Ovary (tissue), 10 donors: Measurements from ENCODE around the gene GAS2L2. TPM values are rescaled to one million over a fixed set of nuclear protein-coding genes. Genes with fewer than 3 reads are reported as not detected.

ENCODE experiments used
- DNase-seq, 5 donors: peaks; one replicate each; pipeline ENCODE4 v3.0.0-alpha.2; 2019 to 2020
- H3K27ac ChIP-seq, 2 donors: fragments of 200-600 bp; one replicate each; pipeline versions ENCODE4 v1.5.1 to v1.8.0; 2019 to 2022
- H3K27me3 ChIP-seq: fragments of 200-600 bp; one replicate; pipeline ENCODE4 v1.8.0; 2022
- H3K36me3 ChIP-seq: fragments of 200-600 bp; sonication (generic); one replicate; pipeline ENCODE4 v1.5.1; 2019
- H3K4me1 ChIP-seq: one replicate; pipeline ENCODE4 v1.8.1; 2013; ENCODE audit warnings: mild to moderate bottlenecking, moderate library complexity; ENCODE audit not compliant: insufficient read depth
- H3K4me3 ChIP-seq: fragments of 200-600 bp; sonication (generic); one replicate; pipeline ENCODE4 v1.5.1; 2017
- H3K9me3 ChIP-seq, 2 donors: fragments of 200-600 bp in 1 of 2; sonication (generic) in 1 of 2; one replicate each; pipeline versions ENCODE4 v1.5.1 to v1.8.1; 2013 to 2019; ENCODE audit warnings: mild to moderate bottlenecking in 1 of 2, moderate library complexity in 1 of 2
- EP300 ChIP-seq: sonication (generic); formaldehyde crosslinking; IDR thresholded peaks from one replicate; pipeline ENCODE4 v1.6.1; 2017; ENCODE audit warnings: antibody characterized with exemption
- POLR2A ChIP-seq: fragments of 450-650 bp; IDR thresholded peaks from one replicate; pipeline ENCODE4 v1.6.1; 2017; ENCODE audit warnings: antibody characterized with exemption, mild to moderate bottlenecking, moderate library complexity
- WGBS, 3 donors: extraction: QIAGEN DNeasy Blood & Tissue Kit in 1 of 3; methylation state at CpG; one replicate each; pipeline versions ENCODE4 v1.1.5 to v1.1.7; 2013 to 2017; 5-methylcytosine and 5-hydroxymethylcytosine counted together
- intact Hi-C, 4 donors: fragments of 100-400 bp; cut with DNase I; formaldehyde crosslinking; loops; one replicate each; pipeline versions ENCODE4 v1.11.0 to v1.15.1; 2022 to 2023
- long read RNA-seq, 3 donors: library from polyadenylated mRNA in 2 of 3; unstranded in 2 of 3; transcript quantifications; one replicate each; pipeline ENCODE4 v2.0.0 and lab custom pipeline, GENCODE V29; 2021 to 2026
- polyA plus RNA-seq, 2 donors: library from polyadenylated mRNA; stranded (reverse); fragments of 200-250 nt in 1 of 2; fragments of 350-450 nt in 1 of 2; fragmentation: Illumina TruSeq in 1 of 2; extraction: RNeasy Lipid Tissue Mini Kit (QIAGEN cat#74804) in 1 of 2; gene quantifications; one replicate each; pipeline ENCODE4 v1.2.3, GENCODE V29; 2013 to 2014
- total RNA-seq, 7 donors: library from RNA; depleted of rRNA in 2 of 7; stranded (reverse); fragments of >200 nt in 2 of 7; fragmentation: NEBNext Ultra II Directional in 3 of 7; extraction: Animal tissue kit (Norgen Biotek cat#: 25700) in 3 of 7; gene quantifications; one replicate each; pipeline versions ENCODE4 v1.1.0 to v1.2.4, GENCODE V29; 2016 to 2023
- TF ChIP-seq, protein P1 (sequence below), 3 donors: fragments of 450-650 bp in 2 of 3; fragments of 200-600 bp in 1 of 3; IDR thresholded peaks; one replicate each; pipeline versions ENCODE4 v1.5.1 to v1.8.0; 2016 to 2022; ENCODE audit warnings: antibody characterized with exemption in 3 of 3, mild to moderate bottlenecking in 1 of 3
- donor health status: DM: no; HTN: no; CAD: no; lungs with moderate emphysema.
- donor health status: DM: no; HTN: no; CAD: no.
- donor health status: Bipolar disorder and iron deficiency.
- donor health status: DM: yes; HTN: yes; CAD: no.
- donor health status: DM: no; HTN: no; CAD: no.
- donor health status: DM: yes; HTN: yes; CAD: no.

The GAS2L2 gene
- 1 to 10 TPM in 2 of 7 donors, under 1 TPM in 3, not detected in 2; 0.37 to 9.0 (median 0.62) TPM for total RNA-seq
- under 1 TPM in 1 of 2 donors, not detected in 1; 0.02 TPM for polyA plus RNA-seq
- long read RNA-seq, donor 1, result 0 reads
- long read RNA-seq, donor 2, result 0 reads
- long read RNA-seq, donor 3, result 0 reads

DNA sequence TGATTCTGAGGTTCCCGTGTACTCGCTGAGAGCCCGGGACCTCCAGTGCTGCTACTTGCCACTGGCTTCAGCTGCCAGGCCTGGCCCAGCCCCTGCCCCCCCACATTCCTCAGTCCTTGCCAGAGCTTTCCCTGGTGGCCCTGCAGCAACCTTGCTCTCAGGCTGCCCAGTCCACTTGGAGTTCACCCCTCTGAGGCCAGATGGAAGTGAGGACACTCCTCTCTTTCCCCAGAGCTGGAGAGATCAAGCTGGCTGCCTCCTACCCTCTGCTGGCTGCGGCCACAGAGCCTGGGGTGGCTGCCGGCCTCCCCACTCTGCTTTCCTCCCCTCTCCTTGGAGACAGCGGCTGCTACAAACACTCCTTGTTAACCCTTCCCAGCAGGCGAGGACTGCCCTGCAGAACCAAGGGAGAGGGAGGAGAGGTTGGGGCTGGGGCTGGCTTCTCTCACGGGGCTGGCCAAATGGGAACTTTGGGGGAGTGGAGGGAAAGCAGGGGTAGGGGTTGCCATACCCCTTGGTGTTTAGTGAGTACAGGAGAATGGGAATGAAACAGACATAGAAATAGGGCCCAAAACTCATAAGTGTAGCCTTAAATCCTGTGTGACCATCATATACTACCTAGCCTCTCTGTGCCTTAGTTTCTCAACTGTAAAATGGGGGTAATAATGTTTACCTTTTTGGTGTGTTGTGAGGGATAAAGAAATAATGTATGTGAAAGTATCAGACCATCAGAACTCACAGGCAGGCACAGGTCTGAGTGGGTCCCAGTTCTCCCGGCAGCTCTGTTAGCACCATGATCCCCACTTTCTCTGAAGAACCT lies at the start of gene GAS2L2:
Gene GAS2L2 (minus strand): TSS at position 295 of the 820 bp plus-strand sequence. CDS start 389 bp downstream, outside the sequence.
- no peaks in the 10 kb centered on the region for H3K9me3 ChIP-seq
- WGBS, 3 donors, result 20 to 37% (median 34%) methylated on average over 7 to 9 of the region's 9 CpGs
- no peak within 1 kb of the TSS for H3K4me3 ChIP-seq
- H3K4me1 ChIP-seq, result no peaks in the 10 kb centered on the region
- H3K36me3 ChIP-seq, result no peaks in the 10 kb centered on the region
- DNase-seq, result no peak
- intact Hi-C loops, result no loop called here
- H3K27ac ChIP-seq, result no peak within 1 kb of the TSS
- no peak for TF ChIP-seq EP300
- TF ChIP-seq, protein P1, sequence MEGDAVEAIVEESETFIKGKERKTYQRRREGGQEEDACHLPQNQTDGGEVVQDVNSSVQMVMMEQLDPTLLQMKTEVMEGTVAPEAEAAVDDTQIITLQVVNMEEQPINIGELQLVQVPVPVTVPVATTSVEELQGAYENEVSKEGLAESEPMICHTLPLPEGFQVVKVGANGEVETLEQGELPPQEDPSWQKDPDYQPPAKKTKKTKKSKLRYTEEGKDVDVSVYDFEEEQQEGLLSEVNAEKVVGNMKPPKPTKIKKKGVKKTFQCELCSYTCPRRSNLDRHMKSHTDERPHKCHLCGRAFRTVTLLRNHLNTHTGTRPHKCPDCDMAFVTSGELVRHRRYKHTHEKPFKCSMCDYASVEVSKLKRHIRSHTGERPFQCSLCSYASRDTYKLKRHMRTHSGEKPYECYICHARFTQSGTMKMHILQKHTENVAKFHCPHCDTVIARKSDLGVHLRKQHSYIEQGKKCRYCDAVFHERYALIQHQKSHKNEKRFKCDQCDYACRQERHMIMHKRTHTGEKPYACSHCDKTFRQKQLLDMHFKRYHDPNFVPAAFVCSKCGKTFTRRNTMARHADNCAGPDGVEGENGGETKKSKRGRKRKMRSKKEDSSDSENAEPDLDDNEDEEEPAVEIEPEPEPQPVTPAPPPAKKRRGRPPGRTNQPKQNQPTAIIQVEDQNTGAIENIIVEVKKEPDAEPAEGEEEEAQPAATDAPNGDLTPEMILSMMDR (IDR thresholded peaks at IDR 0.05), result no peak
- no peak for TF ChIP-seq POLR2A
- H3K27me3 ChIP-seq, result no peaks in the 10 kb centered on the region

DNA sequence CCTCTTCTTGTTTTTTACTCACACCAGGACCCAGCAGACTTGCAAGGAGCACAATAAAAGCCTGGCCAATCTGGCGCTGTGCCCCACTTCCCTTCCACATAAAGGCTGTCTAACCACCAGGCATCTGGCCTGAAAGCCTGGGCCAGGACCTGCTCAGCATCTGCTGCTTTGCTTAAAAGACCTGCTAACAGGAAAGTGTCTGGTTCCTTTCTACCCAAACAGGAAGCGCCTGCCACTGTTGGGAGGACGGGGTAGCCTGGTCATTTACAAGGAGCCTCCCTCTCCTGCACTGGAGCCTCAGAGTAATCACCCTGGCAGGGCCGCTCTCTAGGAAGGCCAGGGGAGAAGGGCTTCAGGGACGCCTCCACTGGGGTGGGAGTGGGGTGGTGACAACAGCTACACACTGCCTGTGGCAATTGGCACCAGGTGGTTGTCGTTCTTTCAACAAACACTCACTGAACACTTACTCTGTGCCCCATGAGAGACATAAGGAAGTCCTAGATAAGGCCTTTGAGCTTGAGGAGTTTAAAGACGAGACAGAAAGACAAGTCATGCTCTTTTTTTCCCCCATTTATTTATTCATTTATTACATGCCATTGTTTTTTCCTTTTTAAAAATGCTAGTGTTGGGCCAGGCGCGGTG lies 48.7 kb upstream of the GAS2L2 start:
- no peaks in the 10 kb centered on the region for H3K9me3 ChIP-seq
- 71 to 73% (median 72%) methylated on average over 9 of the region's 9 CpGs for WGBS, 3 donors
- no peak for TF ChIP-seq POLR2A
- TF ChIP-seq, protein P1 (IDR thresholded peaks at IDR 0.05), result no peak
- TF ChIP-seq EP300, result no peak
- intact Hi-C loops, result no loop called here
- no peaks in the 10 kb centered on the region for H3K4me1 ChIP-seq
- no peaks in the 10 kb centered on the region for H3K36me3 ChIP-seq
- no peak overlapping the region for H3K27ac ChIP-seq
- H3K4me3 ChIP-seq, result no peak overlapping the region
- DNase-seq, result peak in 2 of 5 donors; percentile 41 to 44
- no peaks in the 10 kb centered on the region for H3K27me3 ChIP-seq

DNA sequence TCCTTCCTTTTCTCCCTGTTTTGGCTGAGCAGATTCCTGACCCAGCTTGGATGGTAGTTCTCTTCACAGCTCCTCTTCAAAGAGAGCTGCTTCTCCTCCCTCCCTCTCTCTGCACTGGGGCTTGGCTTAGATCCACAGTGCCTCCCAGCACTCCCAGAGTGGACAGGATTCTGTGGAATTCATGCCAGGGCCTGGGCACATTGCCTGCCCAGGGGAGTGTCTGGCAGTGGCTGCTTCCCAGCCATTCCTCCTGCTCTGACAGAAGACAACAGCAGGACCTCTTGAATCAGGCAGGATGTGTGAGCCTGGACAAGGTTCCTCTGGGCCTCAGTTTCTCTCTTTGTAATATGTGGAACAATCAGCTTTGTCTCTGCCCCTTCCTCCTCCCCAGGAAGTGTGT lies 46.9 kb upstream of the GAS2L2 start:
- peaks cover 2% of the 10 kb centered on the region for H3K4me1 ChIP-seq
- no peaks in the 10 kb centered on the region for H3K9me3 ChIP-seq
- intact Hi-C loops, result no loop called here
- peak in 2 of 5 donors; percentile 46 to 58 for DNase-seq
- no peaks in the 10 kb centered on the region for H3K36me3 ChIP-seq
- H3K27me3 ChIP-seq, result no peaks in the 10 kb centered on the region
- H3K4me3 ChIP-seq, result no peak overlapping the region
- TF ChIP-seq, protein P1 (IDR thresholded peaks at IDR 0.05), result no peak
- TF ChIP-seq EP300 (no peak), POLR2A (no peak)
- H3K27ac ChIP-seq, result no peak overlapping the region

DNA sequence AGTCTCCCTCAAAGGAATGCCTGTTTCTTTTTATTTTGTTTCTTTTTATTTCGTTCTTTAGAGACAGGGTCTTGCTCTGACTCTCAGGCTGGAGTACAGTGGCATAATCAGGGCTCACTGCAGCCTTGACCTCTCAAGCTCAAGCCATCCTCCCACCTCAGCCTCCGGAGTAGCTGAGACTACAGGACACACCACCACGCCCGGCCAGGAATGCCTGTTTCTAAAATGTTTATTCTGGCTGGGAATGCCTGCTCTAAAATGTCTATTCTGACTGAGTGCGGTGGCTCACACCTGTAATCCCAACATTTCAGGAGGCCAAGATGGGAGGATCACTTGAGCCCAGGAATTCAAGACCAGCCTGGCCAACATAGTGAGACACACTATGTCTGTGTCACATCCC lies 44.9 kb upstream of the GAS2L2 start:
- no peaks in the 10 kb centered on the region for H3K27me3 ChIP-seq
- TF ChIP-seq EP300, result no peak
- TF ChIP-seq, protein P1 (IDR thresholded peaks at IDR 0.05), result no peak
- H3K4me3 ChIP-seq, result no peak overlapping the region
- H3K27ac ChIP-seq, result no peak overlapping the region
- peaks cover 5% of the 10 kb centered on the region for H3K4me1 ChIP-seq
- H3K9me3 ChIP-seq, result no peaks in the 10 kb centered on the region
- H3K36me3 ChIP-seq, result no peaks in the 10 kb centered on the region
- intact Hi-C loops, result no loop called here
- 32 to 38% (median 37%) methylated on average over 5 of the region's 5 CpGs for WGBS, 3 donors
- DNase-seq, result no peak
